HCT116 (cell line): ENCODE measurements around the gene IGFL4. TPM values are rescaled to one million over a fixed set of nuclear protein-coding genes. Genes with fewer than 3 reads are reported as not detected.

Source experiments
- ATAC-seq: fragments of 200-7000 bp; cut with Tn5 transposase; 2 replicates; pipeline ENCODE4 v1.9.1; 2020; ENCODE audit warnings: mild to moderate bottlenecking, moderate library complexity
- BruUV-seq: library from RNA; stranded (reverse); fragments of 400-500 nt; replicated peaks from 2 replicates; lab custom pipeline; 2021; lab: Mats Ljungman, UMichigan
- CTCF ChIA-PET: fragments of 300-600 bp; sonication (Branson Sonifier 250); formaldehyde crosslinking; loops from one replicate; lab custom pipeline; 2021; ENCODE audit warnings: antibody characterized with exemption; lab: Charles Lee
- POLR2A ChIA-PET: fragments of 300-600, 350-600 bp; sonication (Branson Sonifier 250); formaldehyde crosslinking; loops from one replicate; lab custom pipeline; 2021; ENCODE audit warnings: antibody characterized with exemption; lab: Charles Lee
- RAD21 ChIA-PET, 2 experiments: fragments of 300-600 bp; sonication (Branson Sonifier 250); formaldehyde crosslinking; loops; one replicate each; lab custom pipeline; 2023; ENCODE audit warnings: low total read pairs in 2 of 2; ENCODE audit not compliant: uncharacterized antibody in 2 of 2, unreplicated experiment in 2 of 2, low non-redundant PET in 1 of 2; lab: Charles Lee
- DNase-seq: peaks from one replicate; pipeline ENCODE4 v3.0.0-alpha.2; 2010; ENCODE audit warnings: low read depth, low spot score
- H2AFZ ChIP-seq: fragments of 200-600 bp; shearing (Covaris generic), sonication (generic); 2 replicates; pipeline ENCODE4 v1.6.1; 2017; ENCODE audit warnings: low read depth, mixed run types, mixed read lengths, antibody characterized with exemption, low read length; ENCODE audit not compliant: poor library complexity, severe bottlenecking
- H3K27ac ChIP-seq: 2 replicates; pipeline ENCODE4 v1.5.1; 2012; ENCODE audit warnings: low read depth, low read length
- H3K27me3 ChIP-seq: fragments of 200-600 bp; sonication (generic); 2 replicates; pipeline ENCODE4 v1.6.1; 2016; ENCODE audit warnings: mixed run types, low read length, mixed read lengths; ENCODE audit not compliant: insufficient read depth
- H3K36me3 ChIP-seq, 2 experiments: fragments of 200-500 bp in 1 of 2; fragments of 200-600 bp in 1 of 2; sonication (Bioruptor generic) in 1 of 2; sonication (generic) in 1 of 2; 2 replicates each; pipeline versions ENCODE4 v1.5.1 to v1.6.1; 2014 to 2016; ENCODE audit warnings: low read length in 2 of 2, inconsistent platforms in 1 of 2, mixed read lengths in 1 of 2, mixed run types in 1 of 2; ENCODE audit not compliant: insufficient read depth in 2 of 2, control insufficient read depth in 1 of 2
- H3K4me1 ChIP-seq, 2 experiments: fragments of 200-600 bp in 1 of 2; sonication (generic) in 1 of 2; 2 replicates each; pipeline versions ENCODE4 v1.5.1 to v1.6.1; 2012 to 2017; ENCODE audit warnings: low read length in 2 of 2, inconsistent platforms in 1 of 2, mild to moderate bottlenecking in 1 of 2, mixed read lengths in 1 of 2, mixed run types in 1 of 2, moderate library complexity in 1 of 2; ENCODE audit not compliant: insufficient read depth in 2 of 2, control insufficient read depth in 1 of 2
- H3K4me2 ChIP-seq: fragments of 200-600 bp; sonication (generic); 2 replicates; pipeline ENCODE4 v1.6.1; 2017; ENCODE audit warnings: mixed run types, low read length, mixed read lengths
- H3K4me3 ChIP-seq, 2 experiments: fragments of 200-600 bp in 1 of 2; sonication (generic) in 1 of 2; replicated peaks in 1 of 2; 2 replicates each; pipeline ENCODE4 v1.5.1; 2011 to 2016; ENCODE audit warnings: low read length in 2 of 2, control low read depth in 1 of 2, low read depth in 1 of 2, mild to moderate bottlenecking in 1 of 2, mixed read lengths in 1 of 2, mixed run types in 1 of 2
- H3K79me2 ChIP-seq: fragments of 200-600 bp; sonication (generic); 2 replicates; pipeline ENCODE4 v1.6.1; 2017; ENCODE audit warnings: mild to moderate bottlenecking, mixed run types, low read length, moderate library complexity, mixed read lengths; ENCODE audit not compliant: insufficient read depth
- H3K9ac ChIP-seq: fragments of 200-600 bp; sonication (generic); 2 replicates; pipeline ENCODE4 v1.6.1; 2016; ENCODE audit warnings: low read length, mixed read lengths
- H3K9me2 ChIP-seq: fragments of 200-600 bp; sonication (generic), shearing (Covaris generic); 2 replicates; pipeline ENCODE4 v1.6.1; 2017; ENCODE audit warnings: mixed run types, mild to moderate bottlenecking, moderate library complexity; ENCODE audit not compliant: insufficient read depth
- H3K9me3 ChIP-seq, 2 experiments: fragments of 200-500 bp in 1 of 2; fragments of 200-600 bp in 1 of 2; sonication (Bioruptor generic) in 1 of 2; sonication (generic) in 1 of 2; 2 replicates each; pipeline ENCODE4 v1.6.1; 2014 to 2017; ENCODE audit warnings: low read length in 2 of 2, mixed read lengths in 2 of 2, inconsistent platforms in 1 of 2, low read depth in 1 of 2, mild to moderate bottlenecking in 1 of 2, mixed run types in 1 of 2, moderate library complexity in 1 of 2; ENCODE audit not compliant: control insufficient read depth in 1 of 2, insufficient read depth in 1 of 2
- H4K20me1 ChIP-seq: fragments of 200-600 bp; sonication (generic), shearing (Covaris generic); 2 replicates; pipeline ENCODE4 v1.6.1; 2017; ENCODE audit warnings: mixed run types, mild to moderate bottlenecking, moderate library complexity; ENCODE audit not compliant: insufficient read depth
- EZH2 ChIP-seq: fragments of 200-600 bp; sonication (generic); IDR thresholded peaks from 2 replicates; pipeline ENCODE4 v1.6.1; 2017; ENCODE audit warnings: antibody characterized with exemption, mixed run types
- JUND ChIP-seq: IDR thresholded peaks from 2 replicates; pipeline ENCODE4 v1.6.1; 2012
- SIN3A ChIP-seq: IDR thresholded peaks from 2 replicates; pipeline ENCODE4 v1.6.1; 2012; ENCODE audit warnings: low read depth
- SP1 ChIP-seq: IDR thresholded peaks from 2 replicates; pipeline ENCODE4 v1.6.1; 2012; ENCODE audit warnings: low read depth
- TCF7L2 ChIP-seq: IDR thresholded peaks from 2 replicates; pipeline ENCODE4 v1.7.0; 2011; ENCODE audit warnings: borderline replicate concordance, inconsistent platforms; ENCODE audit not compliant: insufficient read depth, insufficient read length; ENCODE audit errors: extremely low read depth
- ZBTB33 ChIP-seq: IDR thresholded peaks from 2 replicates; pipeline ENCODE4 v1.6.1; 2011; ENCODE audit warnings: mild to moderate bottlenecking, low read length, moderate library complexity; ENCODE audit not compliant: insufficient replicate concordance; ENCODE audit errors: extremely low read depth
- ZFX ChIP-seq: fragments of 450-650 bp; IDR thresholded peaks from 2 replicates; pipeline ENCODE4 v1.6.1; 2017
- intact Hi-C: fragments of 100-400 bp; cut with micrococcal nuclease; formaldehyde crosslinking; loops from 2 replicates; pipeline ENCODE4 v1.10.0; 2022
- total RNA-seq: library from RNA; stranded (reverse); gene quantifications from one replicate; pipeline ENCODE4 v1.2.1, GENCODE V29; 2021; ENCODE audit not compliant: unreplicated experiment
- TF ChIP-seq, protein P1 (sequence below), 3 experiments: fragments of 200-600 bp in 1 of 3; sonication (generic) in 1 of 3; IDR thresholded peaks in 2 of 3; conservative IDR thresholded peaks in 1 of 3; 2 replicates each; pipeline ENCODE4 v1.5.1; 2012 to 2017; ENCODE audit warnings: low read depth in 2 of 3, low read length in 2 of 3, antibody characterized with exemption in 1 of 3, borderline replicate concordance in 1 of 3, control low read depth in 1 of 3, mild to moderate bottlenecking in 1 of 3, mixed read lengths in 1 of 3, mixed run types in 1 of 3, moderate library complexity in 1 of 3; ENCODE audit not compliant: insufficient read depth in 1 of 3

The IGFL4 gene
- total RNA-seq, 1 experiment from 2014 or later, result not detected

GRCh38 chr19:46020819-46021125, 20.0 kb downstream of the IGFL4 start:
- H3K9me2 ChIP-seq, result no peaks in the 10 kb centered on the region
- no TSS peak for BruUV-seq
- RAD21 ChIA-PET, result no interaction called here
- H3K27ac ChIP-seq, result no peak overlapping the region
- DNase-seq, result no peak
- intact Hi-C loops, result no loop called here
- H3K79me2 ChIP-seq, result no peaks in the 10 kb centered on the region
- H3K4me1 ChIP-seq, result peaks cover 3 to 14% of the 10 kb centered on the region in 2 experiments; a peak in 3 of 4 replicates
- no peaks in the 10 kb centered on the region for H3K9me3 ChIP-seq
- H3K36me3 ChIP-seq, result 0 out of 4 replicates have a peak, but pooled peaks cover 0 to 4% of the 10 kb centered on the region in 2 experiments
- no peaks in the 10 kb centered on the region for H3K27me3 ChIP-seq
- ATAC-seq, result no peak
- no peak overlapping the region for H2AFZ ChIP-seq
- POLR2A ChIA-PET, result no interaction called here
- H3K4me3 ChIP-seq, result no peak overlapping the region
- H4K20me1 ChIP-seq, result no peaks in the 10 kb centered on the region
- CTCF ChIA-PET, result interaction anchor here (0.6 to 2.0 kb wide), 3 partner anchors 8 to 374 kb away, joined by 4 to 10 read pairs (median 5); no protein-coding TSS in a partner anchor
- TF ChIP-seq JUND, result no peak
- TF ChIP-seq TCF7L2, result no peak
- TF ChIP-seq SP1, result no peak
- TF ChIP-seq ZFX, result no peak
- no peak for TF ChIP-seq ZBTB33
- no peak for TF ChIP-seq SIN3A
- TF ChIP-seq, protein P1, sequence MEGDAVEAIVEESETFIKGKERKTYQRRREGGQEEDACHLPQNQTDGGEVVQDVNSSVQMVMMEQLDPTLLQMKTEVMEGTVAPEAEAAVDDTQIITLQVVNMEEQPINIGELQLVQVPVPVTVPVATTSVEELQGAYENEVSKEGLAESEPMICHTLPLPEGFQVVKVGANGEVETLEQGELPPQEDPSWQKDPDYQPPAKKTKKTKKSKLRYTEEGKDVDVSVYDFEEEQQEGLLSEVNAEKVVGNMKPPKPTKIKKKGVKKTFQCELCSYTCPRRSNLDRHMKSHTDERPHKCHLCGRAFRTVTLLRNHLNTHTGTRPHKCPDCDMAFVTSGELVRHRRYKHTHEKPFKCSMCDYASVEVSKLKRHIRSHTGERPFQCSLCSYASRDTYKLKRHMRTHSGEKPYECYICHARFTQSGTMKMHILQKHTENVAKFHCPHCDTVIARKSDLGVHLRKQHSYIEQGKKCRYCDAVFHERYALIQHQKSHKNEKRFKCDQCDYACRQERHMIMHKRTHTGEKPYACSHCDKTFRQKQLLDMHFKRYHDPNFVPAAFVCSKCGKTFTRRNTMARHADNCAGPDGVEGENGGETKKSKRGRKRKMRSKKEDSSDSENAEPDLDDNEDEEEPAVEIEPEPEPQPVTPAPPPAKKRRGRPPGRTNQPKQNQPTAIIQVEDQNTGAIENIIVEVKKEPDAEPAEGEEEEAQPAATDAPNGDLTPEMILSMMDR (IDR thresholded peaks at IDR 0.05 in 2 of 3, conservative IDR thresholded peaks at IDR 0.05 in 1 of 3; ENCODE audit: borderline replicate concordance in 1 of 3, insufficient read depth in 1 of 3, low read depth in 2 of 3, low read length in 2 of 3), result no peak
- TF ChIP-seq EZH2, result no peak
- H3K9ac ChIP-seq, result no peak overlapping the region
- no peak overlapping the region for H3K4me2 ChIP-seq
